GM12892 (cell line): ENCODE measurements around the gene GRAMD4.

Experiments
- DNase-seq: peaks from one replicate; pipeline ENCODE4 v3.0.0; 2011; ENCODE audit not compliant: insufficient read length
- FAIRE-seq: peaks from 2 replicates; lab custom pipeline; 2011; peaks lifted over from hg19 to GRCh38; lab: Jason Lieb, UNC
- POLR2A ChIP-seq: IDR thresholded peaks from 2 replicates; pipeline ENCODE4 v1.6.1; 2011; ENCODE audit warnings: low read depth, low read length, control low read depth
- POLR2AphosphoS5 ChIP-seq: IDR thresholded peaks from 2 replicates; pipeline ENCODE4 v1.6.1; 2011; ENCODE audit warnings: low read depth, low read length, control low read depth
- TAF1 ChIP-seq: IDR thresholded peaks from 2 replicates; pipeline ENCODE4 v1.6.1; 2011; ENCODE audit warnings: low read depth, mild to moderate bottlenecking, control low read depth, low read length, borderline replicate concordance

The GRAMD4 gene

GRCh38 chr22:46593211-46593681, 26.9 kb upstream of the GRAMD4 start:
- DNase-seq (peak; percentile 54), FAIRE-seq (peak; percentile 88)
- TF ChIP-seq POLR2AphosphoS5 = no peak
- TF ChIP-seq POLR2A = peak; percentile 42; the same call in 1 of the 2 replicates
- 0 out of 2 replicates have a peak, but pooled peaks have one; percentile 27 for TF ChIP-seq TAF1

DNA sequence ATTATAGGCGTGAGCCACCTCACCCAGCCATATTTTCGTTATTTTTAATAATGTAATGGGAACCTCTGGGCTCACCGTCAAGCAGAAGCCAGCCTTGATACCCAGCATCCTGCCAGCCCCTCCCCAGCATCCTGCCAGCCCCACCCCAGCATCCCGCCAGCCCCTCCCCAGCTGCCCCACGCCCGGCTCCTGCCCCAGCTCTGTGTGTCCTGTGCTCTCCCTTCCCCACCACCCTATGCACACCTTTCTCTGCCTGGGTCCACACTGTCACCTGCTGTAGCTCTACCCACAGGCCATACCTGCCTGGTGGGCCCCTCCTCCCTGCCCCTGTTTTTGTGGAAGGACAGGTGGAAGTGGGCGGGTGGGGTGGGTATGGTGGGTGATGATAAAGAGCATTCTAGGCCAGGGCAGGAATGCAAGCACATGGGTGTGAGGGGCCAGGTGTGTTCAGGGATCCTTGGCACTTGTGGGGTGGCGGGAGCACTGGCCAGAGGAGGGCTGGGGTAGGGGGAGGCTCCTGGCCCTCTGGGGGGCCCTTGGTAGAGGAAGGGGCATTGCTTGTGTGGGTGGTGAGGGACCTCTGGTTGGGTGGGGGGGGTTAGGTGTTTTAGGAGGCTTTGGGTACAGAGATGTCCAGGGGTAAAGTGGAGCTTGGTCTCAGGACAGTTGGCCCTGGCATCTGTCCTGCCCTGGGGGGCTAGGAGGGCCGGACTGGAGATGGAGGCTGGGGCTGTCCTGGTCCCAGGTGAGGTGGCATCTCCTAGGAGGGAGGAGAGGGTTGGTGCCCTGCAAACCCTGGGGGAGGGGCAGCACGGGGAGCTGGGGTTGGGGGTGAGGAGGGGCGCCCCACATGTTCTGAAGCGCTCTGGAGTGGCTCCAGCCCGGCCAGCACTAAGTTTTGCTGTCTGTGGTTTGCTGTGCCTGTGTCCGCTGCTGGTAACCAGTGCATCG, 25.9 kb upstream of the GRAMD4 start:
- FAIRE-seq (no peak), DNase-seq (no peak)

GRCh38 chr22:46594947-46595298, 25.3 kb upstream of the GRAMD4 start:
- no peak for TF ChIP-seq POLR2AphosphoS5
- TF ChIP-seq POLR2A = no peak
- TF ChIP-seq TAF1 = no peak
- DNase-seq = no peak
- FAIRE-seq = no peak

More for the DNA sequence above, 25.9 kb upstream of the GRAMD4 start:
- no peak for TF ChIP-seq POLR2A
- TF ChIP-seq POLR2AphosphoS5 = no peak
- TF ChIP-seq TAF1 = no peak

- no peak for TF ChIP-seq POLR2AphosphoS5
- no peak for TF ChIP-seq POLR2A
- no peak for TF ChIP-seq TAF1
- no peak for FAIRE-seq
- no peak for DNase-seq
These were observed 24.6 kb upstream of the GRAMD4 start for GRCh38 chr22:46595545-46595944.

GRCh38 chr22:46596032-46596441, 24.1 kb upstream of the GRAMD4 start:
- TF ChIP-seq TAF1 = no peak
- no peak for TF ChIP-seq POLR2AphosphoS5
- TF ChIP-seq POLR2A = no peak
- DNase-seq = no peak
- no peak for FAIRE-seq

GRCh38 chr22:46596819-46597218, 23.4 kb upstream of the GRAMD4 start:
- FAIRE-seq (no peak), DNase-seq (no peak)
- no peak for TF ChIP-seq POLR2A
- no peak for TF ChIP-seq POLR2AphosphoS5
- no peak for TF ChIP-seq TAF1

GRCh38 chr22:46598224-46598623, 22.0 kb upstream of the GRAMD4 start:
- DNase-seq (no peak), FAIRE-seq (no peak)
- TF ChIP-seq TAF1 (no peak), POLR2AphosphoS5 (no peak)

- no peak for TF ChIP-seq POLR2A
- TF ChIP-seq POLR2AphosphoS5 = no peak
- no peak for TF ChIP-seq TAF1
- no peak for DNase-seq
- no peak for FAIRE-seq
These were observed 21.3 kb upstream of the GRAMD4 start for GRCh38 chr22:46598737-46599424.

GRCh38 chr22:46600273-46600796, 19.9 kb upstream of the GRAMD4 start:
- no peak for FAIRE-seq
- TF ChIP-seq POLR2AphosphoS5 (no peak), TAF1 (no peak), POLR2A (no peak)
- no peak for DNase-seq

GRCh38 chr22:46602025-46602424, 18.2 kb upstream of the GRAMD4 start:
- no peak for DNase-seq
- no peak for FAIRE-seq
- no peak for TF ChIP-seq TAF1
- no peak for TF ChIP-seq POLR2A

DNA sequence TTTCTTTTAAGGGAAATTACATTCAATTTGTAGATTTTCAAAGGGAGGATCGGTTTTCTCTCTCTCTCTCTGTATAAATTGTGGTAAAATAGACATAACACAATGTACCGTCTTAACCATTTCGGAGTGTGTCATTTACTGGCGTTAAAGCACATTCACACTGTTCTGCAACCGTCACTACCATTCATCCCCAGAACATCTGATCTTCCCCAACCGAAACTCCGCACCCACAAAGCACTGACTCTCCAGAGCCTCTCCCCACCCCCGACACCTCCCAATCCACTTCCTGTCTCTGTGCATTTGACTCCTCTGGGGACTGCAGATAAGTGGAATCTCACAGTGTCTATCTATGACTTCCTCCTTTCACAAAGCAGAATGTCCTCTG, 15.9 kb upstream of the GRAMD4 start:
- TF ChIP-seq POLR2A = no peak
- TF ChIP-seq TAF1 = no peak
- TF ChIP-seq POLR2AphosphoS5 = no peak
- FAIRE-seq (no peak), DNase-seq (no peak)

- DNase-seq (no peak), FAIRE-seq (no peak)
These were observed 15.1 kb upstream of the GRAMD4 start for GRCh38 chr22:46605117-46605516.

More at GRCh38 chr22:46605117-46605516, 15.1 kb upstream of the GRAMD4 start:
- TF ChIP-seq POLR2AphosphoS5 (no peak), TAF1 (no peak), POLR2A (no peak)
